Kidney (tissue), 14 donors: ENCODE results near the gene DIS3. TPM values are rescaled to one million over a fixed set of nuclear protein-coding genes. Genes with fewer than 3 reads are reported as not detected.

Source experiments
- DNase-seq, 5 donors: peaks; one replicate each; pipeline ENCODE4 v3.0.0-alpha.2; 2013 to 2020
- FAIRE-seq: peaks from 2 replicates; lab custom pipeline; 2012; peaks lifted over from hg19 to GRCh38; lab: Jason Lieb, UNC
- H3K27ac ChIP-seq, 2 donors: one replicate each; pipeline ENCODE4 v1.7.0; 2013; ENCODE audit warnings: low read depth in 2 of 2, low read length in 2 of 2, inconsistent platforms in 1 of 2
- H3K27me3 ChIP-seq: one replicate; pipeline ENCODE4 v1.7.1; 2013; ENCODE audit warnings: low read length, inconsistent platforms; ENCODE audit not compliant: control insufficient read depth, insufficient read depth
- H3K36me3 ChIP-seq, 3 donors: one replicate each; pipeline versions ENCODE4 v1.7.0 to v1.7.1; 2013; ENCODE audit warnings: low read length in 3 of 3, control low read depth in 1 of 3, inconsistent platforms in 1 of 3; ENCODE audit not compliant: insufficient read depth in 3 of 3, control insufficient read depth in 2 of 3
- H3K4me1 ChIP-seq, 3 donors: one replicate each; pipeline versions ENCODE4 v1.7.0 to v1.7.1; 2013; ENCODE audit warnings: low read length in 3 of 3, inconsistent platforms in 1 of 3, low read depth in 1 of 3; ENCODE audit not compliant: control insufficient read depth in 2 of 3, insufficient read depth in 2 of 3
- H3K4me3 ChIP-seq, 3 donors: one replicate each; pipeline versions ENCODE4 v1.7.0 to v1.8.1; 2013; ENCODE audit warnings: low read length in 3 of 3, control low read depth in 1 of 3, inconsistent platforms in 1 of 3
- H3K9ac ChIP-seq, 3 donors: one replicate each; pipeline versions ENCODE4 v1.7.0 to v1.7.1; 2013; ENCODE audit warnings: low read length in 3 of 3, control low read depth in 1 of 3, inconsistent platforms in 1 of 3
- H3K9me3 ChIP-seq, 3 donors: one replicate each; pipeline versions ENCODE4 v1.7.0 to v1.7.1; 2013; ENCODE audit warnings: low read length in 3 of 3, control low read depth in 1 of 3, inconsistent platforms in 1 of 3; ENCODE audit not compliant: control insufficient read depth in 2 of 3, insufficient read depth in 1 of 3
- intact Hi-C: fragments of 100-400 bp; cut with DNase I; formaldehyde crosslinking; loops from one replicate; pipeline ENCODE4 v1.11.1; 2022
- polyA plus RNA-seq: library from polyadenylated mRNA; stranded (reverse); fragments of 350-450 nt; fragmentation: Illumina TruSeq; extraction: RNeasy Lipid Tissue Mini Kit (QIAGEN cat#74804); gene quantifications from one replicate; pipeline ENCODE4 v1.2.3, GENCODE V29; 2014; ENCODE audit warnings: low read depth, low replicate concordance; ENCODE audit not compliant: insufficient read depth
- total RNA-seq: library from RNA; stranded (reverse); fragmentation: NEBNext Ultra II Directional; extraction: Animal tissue kit (Norgen Biotek cat#: 25700); gene quantifications from one replicate; pipeline ENCODE4 v1.2.1, GENCODE V29; 2021
- TF ChIP-seq, protein P1 (sequence below): IDR thresholded peaks from 3 replicates; pipeline ENCODE4 v1.5.1; 2012; ENCODE audit warnings: mild to moderate bottlenecking, moderate library complexity, borderline replicate concordance; ENCODE audit not compliant: insufficient read depth; ENCODE audit errors: extremely low read depth
- donor health status: control.
- donor health status: control.
- donor health status: control.
- donor health status: control.
- donor health status: control.
- donor health status: DM: yes; HTN: yes; CAD: no.
- donor health status: Normal renal cell carcinoma (clear cell type).

Gene DIS3
- total and polyA plus RNA-seq, 2 donors from 2014 or later = 7.5 to 29.8 TPM

GRCh38 chr13:72757792-72758535 lies 23.7 kb downstream of the DIS3 start:
- Histone ChIP-seq H3K9me3 (no peaks in the 10 kb centered on the region), H3K27me3 (no peaks in the 10 kb centered on the region), H3K27ac (no peak overlapping the region), H3K4me1 (no peaks in the 10 kb centered on the region), H3K36me3 (peaks cover 8 to 53% (median 28%) of the 10 kb centered on the region in 3 donors), H3K4me3 (no peak overlapping the region), H3K9ac (no peak overlapping the region)
- DNase-seq (no peak), FAIRE-seq (no peak)
- TF ChIP-seq, protein P1, sequence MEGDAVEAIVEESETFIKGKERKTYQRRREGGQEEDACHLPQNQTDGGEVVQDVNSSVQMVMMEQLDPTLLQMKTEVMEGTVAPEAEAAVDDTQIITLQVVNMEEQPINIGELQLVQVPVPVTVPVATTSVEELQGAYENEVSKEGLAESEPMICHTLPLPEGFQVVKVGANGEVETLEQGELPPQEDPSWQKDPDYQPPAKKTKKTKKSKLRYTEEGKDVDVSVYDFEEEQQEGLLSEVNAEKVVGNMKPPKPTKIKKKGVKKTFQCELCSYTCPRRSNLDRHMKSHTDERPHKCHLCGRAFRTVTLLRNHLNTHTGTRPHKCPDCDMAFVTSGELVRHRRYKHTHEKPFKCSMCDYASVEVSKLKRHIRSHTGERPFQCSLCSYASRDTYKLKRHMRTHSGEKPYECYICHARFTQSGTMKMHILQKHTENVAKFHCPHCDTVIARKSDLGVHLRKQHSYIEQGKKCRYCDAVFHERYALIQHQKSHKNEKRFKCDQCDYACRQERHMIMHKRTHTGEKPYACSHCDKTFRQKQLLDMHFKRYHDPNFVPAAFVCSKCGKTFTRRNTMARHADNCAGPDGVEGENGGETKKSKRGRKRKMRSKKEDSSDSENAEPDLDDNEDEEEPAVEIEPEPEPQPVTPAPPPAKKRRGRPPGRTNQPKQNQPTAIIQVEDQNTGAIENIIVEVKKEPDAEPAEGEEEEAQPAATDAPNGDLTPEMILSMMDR = no peak
- intact Hi-C loops = no loop called here

DNA sequence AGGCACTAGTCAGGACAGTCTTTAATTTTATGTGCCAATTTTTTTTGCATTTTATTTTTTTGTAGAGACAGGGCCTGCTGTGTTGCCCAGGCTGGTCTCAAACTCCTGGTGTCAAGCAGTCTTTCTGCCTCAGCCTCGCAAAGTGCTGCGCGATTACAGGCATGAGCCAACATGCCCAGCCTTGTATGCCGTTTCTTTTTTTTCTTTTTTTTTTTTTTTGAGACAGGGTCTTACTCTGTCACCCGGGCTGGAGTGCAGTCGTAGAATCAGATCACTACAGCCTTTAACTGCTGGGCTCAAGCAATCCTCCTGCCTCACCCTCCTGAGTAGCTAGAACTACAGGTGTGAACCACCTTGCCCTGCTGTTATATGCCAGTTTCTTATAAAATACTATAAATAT lies 27.6 kb downstream of the DIS3 start:
- DNase-seq = no peak
- no peaks in the 10 kb centered on the region for H3K27me3 ChIP-seq
- H3K4me3 ChIP-seq = no peak overlapping the region
- TF ChIP-seq, protein P1 = no peak
- H3K9ac ChIP-seq = no peak overlapping the region
- no peaks in the 10 kb centered on the region for H3K4me1 ChIP-seq
- no peaks in the 10 kb centered on the region for H3K9me3 ChIP-seq
- FAIRE-seq = no peak
- intact Hi-C loops = no loop called here
- peaks cover 4 to 30% (median 7%) of the 10 kb centered on the region in 3 donors for H3K36me3 ChIP-seq
- H3K27ac ChIP-seq = no peak overlapping the region

DNA sequence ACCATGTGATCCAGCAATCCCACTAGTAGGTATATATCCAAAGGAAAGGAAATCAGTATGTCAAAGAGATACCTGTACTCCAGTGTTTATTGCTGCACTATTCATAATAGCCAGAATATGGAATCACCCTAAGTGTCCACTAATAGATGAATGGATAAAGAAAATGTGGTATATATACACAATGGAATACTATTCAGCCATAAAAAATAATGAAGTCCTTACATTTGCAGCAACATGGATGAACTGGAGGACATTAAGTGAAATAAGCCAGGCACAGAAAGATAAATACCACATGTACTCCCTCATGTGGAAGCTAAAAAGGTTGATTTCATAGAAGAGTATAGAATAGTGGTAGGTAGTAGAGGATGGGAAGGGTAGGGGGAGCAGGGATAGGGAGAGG lies 30.5 kb downstream of the DIS3 start:
- no peak for DNase-seq
- no peak for FAIRE-seq
- TF ChIP-seq, protein P1 = no peak
- H3K27me3 ChIP-seq = no peaks in the 10 kb centered on the region
- no peak overlapping the region for H3K9ac ChIP-seq
- H3K4me3 ChIP-seq = no peak overlapping the region
- H3K27ac ChIP-seq = no peak overlapping the region
- H3K36me3 ChIP-seq = peaks cover 0 to 20% (median 7%) of the 10 kb centered on the region in 3 donors
- H3K4me1 ChIP-seq = no peaks in the 10 kb centered on the region
- intact Hi-C loops = no loop called here
- H3K9me3 ChIP-seq = no peaks in the 10 kb centered on the region
